Measurements from ENCODE around the gene PLEKHG5.

- TF ChIP-seq POLR2A (IDR thresholded peaks at IDR 0.05) (no peak), CTCF (IDR thresholded peaks at IDR 0.05) (no peak)
Measured at GRCh38 chr1:6495041-6495441, 3.6 kb upstream of the PLEKHG5 start.
